GM18858 (cell line): ENCODE data around the gene EVC2.
"Not testable (repeated sequence)": the region's sequence is repeated elsewhere in the genome, so short reads cannot be mapped to it uniquely, and the experiment has no call there.

Experiments used
- ATAC-seq: cut with Tn5 transposase; IDR thresholded peaks from one replicate; pipeline ENCODE4 v1.9.1; 2021; ENCODE audit not compliant: unreplicated experiment

EVC2 gene

DNA sequence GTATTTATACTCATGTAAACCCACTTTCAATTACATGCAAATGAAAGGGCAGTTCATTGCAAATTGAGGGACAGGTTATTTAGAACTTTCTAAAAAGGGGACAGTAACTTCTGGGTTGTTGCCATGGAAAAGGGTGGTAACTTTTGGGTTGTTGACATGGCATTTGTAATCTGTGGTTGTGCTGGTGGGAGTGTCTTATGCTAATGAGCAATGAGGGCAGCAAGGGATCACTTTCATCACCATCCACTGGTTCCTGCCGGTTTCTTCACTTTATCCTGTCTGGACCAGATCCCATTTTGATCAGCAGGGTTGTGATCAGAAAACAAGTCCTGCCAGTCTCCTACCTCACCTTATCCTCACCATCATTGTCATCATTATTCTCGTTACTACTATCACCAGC lies 34.6 kb upstream of the EVC2 start:
- ATAC-seq, result no peak

DNA sequence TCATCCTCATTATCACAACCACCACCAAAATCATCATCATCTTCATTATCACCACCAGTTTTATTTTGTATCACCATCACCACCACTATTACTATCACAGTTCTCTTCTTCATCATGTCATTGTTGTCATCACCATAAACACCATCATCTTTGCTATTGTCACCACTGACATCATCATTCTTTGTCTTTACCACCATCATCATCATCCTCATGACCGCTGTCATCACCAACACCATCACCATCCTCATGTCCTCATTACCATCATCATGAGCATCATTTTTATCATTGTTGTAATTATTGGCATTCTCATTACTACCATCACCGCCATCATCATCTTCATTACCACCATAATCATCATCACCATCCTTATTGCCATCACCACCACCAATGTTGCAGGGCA lies 34.0 kb upstream of the EVC2 start:
- no peak for ATAC-seq

DNA sequence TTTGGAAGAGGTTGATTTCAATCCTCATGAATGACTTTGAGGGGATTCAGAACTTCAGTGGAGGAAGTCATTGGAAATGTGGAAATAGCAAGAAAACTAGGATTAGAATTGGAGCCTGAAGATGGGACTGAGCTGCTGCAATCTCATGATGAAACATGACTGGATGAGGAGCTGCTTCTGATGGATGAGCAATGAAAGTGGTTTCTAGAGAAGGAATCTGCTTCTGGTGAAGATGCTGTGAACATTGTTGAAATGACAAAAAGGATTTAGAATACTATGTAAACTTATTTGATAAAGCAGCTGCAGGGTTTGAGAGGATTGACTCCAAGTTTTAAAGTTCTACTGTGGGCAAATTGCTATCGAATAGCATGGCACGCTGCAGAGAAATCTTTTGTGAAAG lies 29.7 kb upstream of the EVC2 start:
- ATAC-seq, result no peak

DNA sequence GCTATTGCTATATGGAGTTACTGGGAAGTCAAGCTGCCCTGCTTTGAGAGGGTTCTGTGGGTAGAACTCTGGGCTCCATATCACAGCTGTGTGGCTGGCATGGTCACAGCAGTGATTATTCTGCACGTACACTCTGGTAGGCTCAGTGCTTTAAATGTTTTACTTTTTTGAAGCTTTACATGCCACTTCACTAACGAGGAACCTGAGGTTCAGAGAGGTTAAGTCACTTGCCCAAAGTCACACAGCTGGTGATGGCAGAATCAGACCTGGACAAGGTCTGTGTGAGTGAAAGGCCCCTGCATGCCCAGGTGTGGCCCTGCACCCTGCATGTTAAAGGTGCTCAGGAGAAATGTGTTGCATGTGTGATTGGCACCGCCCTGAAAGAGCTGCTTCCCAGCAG lies 27.1 kb upstream of the EVC2 start:
- no peak for ATAC-seq

DNA sequence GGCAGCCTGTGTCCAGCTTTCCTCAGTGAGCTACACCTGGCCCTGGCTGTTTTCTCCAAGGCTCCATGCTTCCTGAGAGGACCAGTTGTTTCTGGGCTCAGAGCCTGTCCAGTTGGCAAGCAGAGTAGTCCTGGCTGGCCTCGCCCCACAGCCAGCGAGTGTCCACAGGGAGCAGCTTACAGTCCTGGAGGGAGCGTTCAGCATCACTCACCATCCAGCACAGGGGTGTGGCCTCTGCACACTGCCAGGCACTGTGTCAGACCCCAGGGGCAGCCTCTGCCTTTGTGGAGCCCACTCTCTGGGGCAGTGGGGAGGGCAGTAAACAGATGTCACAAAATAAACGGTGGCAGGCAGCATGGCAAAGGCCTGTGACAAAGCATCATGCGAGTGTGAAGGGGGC lies 26.5 kb upstream of the EVC2 start:
- ATAC-seq, result no peak

DNA sequence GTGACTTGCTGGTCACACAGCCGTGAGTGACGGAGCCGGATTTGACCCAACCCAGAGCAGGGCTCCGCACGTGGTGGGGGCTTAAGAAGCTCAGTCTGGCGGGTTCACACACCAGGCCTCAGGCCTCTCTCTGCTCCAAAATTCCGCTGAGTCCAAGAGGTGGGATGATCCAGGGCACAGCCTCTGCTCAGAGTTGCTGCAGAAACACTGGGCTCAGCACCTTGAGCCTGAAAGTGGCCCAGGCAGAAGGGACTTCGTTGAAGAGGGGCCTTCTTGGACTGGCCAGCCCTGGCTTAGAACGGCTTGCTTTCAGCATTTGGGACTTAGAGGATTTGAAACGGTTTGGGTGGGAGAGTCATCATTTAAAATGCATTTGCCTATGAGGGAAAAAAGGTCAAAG lies 23.8 kb upstream of the EVC2 start:
- ATAC-seq, result no peak

DNA sequence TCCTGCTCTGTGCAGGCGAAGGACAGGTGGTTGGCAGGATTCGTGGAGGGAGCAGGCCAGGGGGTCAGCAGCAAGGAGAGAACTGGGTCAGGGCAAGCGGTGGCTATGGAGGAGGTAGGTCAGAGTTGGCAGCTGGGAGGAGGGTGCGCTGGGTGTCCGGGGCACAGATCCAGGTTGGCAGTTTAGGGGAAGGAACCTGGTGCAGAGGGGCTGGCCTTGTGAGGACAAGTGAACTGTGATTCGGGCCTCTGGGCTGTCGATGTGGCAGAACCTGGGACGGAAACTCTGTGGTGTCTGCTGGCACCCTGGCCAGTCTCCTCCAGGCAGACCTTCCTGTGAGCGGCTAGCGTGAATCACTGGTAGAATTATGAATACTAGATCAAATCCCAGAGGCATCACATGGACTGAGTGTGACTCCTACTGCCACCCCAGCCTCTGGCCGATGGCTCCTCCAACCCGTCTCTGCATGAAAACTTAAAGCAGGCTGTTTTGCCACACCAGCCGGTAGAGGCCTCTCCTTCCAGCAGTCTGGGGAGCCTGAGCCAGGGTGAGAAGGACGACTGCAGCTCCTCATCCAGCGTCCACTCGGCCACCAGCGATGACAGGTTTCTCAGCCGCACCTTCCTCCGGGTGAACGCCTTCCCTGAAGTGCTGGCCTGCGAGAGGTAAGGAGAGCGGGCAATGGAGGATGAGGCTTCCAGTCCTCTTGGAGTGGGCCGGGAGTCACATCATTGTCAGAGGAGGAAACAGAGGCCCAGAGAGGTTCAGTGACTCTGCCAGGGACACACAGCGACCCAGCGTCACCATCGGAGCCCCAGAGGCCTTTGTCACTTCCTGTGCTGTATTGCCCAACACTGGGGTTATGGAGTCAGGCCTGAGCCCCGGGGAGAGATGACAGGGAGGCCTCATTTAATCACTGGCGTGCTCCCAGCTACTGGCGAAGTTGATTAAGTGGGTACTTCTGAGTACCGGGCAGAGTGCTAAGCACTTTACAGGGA lies 22.9 kb upstream of the EVC2 start:
- ATAC-seq, result no peak

DNA sequence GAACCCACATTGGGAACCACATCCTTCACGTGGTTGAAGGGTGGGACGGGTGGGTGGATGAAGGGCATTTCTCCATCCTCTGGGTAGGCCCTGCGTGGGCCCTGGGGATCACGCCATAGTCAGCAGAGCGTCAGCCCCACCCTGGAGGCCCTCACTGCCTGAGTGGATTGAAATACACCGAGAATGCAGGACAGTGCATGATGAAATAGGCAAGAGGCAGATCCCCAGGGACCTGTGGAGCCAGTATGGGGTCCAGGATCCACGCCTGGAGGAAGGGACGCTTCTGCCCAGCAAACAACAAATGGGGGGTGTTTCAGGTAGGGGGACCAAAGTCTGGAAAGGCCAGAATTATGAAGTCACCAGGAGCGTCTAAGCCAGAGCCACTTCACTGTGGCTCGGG lies 22.1 kb upstream of the EVC2 start:
- ATAC-seq, result no peak

DNA sequence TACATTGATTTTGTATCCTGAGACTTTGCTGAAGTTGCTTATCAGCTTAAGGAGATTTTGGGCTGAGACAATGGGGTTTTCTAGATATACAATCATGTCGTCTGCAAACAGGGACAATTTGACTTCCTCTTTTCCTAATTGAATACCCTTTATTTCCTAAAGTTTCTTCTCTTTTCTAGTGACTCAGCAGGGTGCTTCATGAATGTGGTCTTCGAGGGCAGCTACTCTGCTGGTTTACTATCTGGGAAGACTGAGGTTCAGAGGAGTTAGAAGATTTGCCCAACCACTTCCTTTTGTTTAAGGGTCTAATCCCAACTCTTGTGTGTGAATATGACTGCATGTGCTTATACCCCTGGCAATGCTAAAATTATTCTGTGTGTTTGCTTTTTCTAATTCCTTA lies 20.1 kb upstream of the EVC2 start:
- not testable (repeated sequence) for ATAC-seq

DNA sequence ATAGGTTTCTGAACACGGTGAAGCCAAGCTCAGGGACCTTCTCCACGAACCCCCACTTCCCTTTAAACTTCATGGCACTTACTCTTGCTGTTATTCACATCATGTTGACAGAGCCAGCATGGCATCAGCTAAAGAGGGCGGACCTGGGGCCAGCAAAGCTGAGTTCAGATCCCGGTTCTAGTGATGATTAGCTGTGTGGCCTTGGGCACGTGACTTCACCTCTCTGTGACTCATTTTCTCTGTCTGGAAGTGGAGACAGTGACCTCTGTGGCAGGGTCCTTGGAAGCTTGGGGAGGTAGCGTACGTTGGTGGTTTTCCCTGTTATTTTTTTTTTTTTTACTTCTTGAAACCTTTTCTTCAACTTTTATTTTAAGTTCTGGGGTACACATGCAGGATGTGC lies 16.0 kb upstream of the EVC2 start:
- no peak for ATAC-seq

DNA sequence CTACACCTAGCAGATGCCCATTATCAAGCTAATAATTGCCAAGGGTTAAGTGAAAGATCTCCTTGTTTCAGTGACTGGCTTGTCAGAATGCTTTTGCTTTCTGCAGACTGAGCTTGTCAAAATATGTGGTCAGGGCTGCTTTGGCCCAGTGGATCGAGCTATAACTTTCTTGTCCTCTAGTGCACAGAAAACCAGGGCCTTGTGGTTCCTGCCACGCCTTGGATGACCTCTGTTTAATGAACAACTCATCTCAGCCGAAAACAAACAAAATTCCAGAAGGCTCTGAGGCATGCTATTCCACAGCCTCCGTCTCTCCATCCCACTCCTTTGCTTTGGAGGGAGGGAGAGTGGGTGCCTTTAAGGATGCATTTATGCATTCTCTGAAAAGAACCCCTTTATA lies 14.0 kb upstream of the EVC2 start:
- no peak for ATAC-seq

DNA sequence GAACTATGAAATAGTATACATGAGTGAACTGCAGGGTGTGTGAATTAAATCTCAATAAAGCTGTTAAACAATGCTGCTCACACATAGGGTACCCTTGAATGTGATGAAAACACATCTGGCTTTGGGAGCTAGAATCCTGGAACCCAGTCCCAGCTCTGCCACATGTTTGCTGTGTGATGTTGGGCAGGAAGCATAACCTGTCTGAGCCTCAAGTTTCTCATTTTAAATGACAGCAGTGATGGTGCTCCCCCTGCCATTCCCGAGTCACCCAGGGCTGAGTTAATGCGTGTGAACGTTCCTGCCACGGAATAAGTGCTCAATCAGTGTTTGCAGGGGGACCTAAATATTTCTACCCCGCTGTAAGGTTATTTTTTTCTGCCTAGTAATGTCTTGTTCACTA lies 13.6 kb upstream of the EVC2 start:
- no peak for ATAC-seq

DNA sequence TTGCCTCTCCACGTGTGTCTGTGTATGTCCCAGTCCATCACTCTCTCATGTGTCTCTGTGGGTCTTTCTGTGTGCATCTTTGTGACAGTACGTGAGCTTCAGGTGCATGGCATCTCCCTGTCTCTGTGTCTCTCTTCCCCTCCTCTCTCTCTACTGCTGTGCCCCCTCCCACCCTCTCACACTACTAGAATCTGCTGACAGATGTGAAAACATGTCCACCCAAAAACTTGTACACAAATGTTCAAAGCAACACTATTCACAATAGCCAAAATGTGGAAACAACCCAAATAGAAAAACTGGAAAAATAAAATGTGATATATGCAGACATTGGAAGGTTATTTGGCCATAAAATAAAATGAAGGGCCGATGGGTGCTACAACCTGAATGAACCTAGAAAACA lies 12.6 kb upstream of the EVC2 start:
- ATAC-seq, result no peak

DNA sequence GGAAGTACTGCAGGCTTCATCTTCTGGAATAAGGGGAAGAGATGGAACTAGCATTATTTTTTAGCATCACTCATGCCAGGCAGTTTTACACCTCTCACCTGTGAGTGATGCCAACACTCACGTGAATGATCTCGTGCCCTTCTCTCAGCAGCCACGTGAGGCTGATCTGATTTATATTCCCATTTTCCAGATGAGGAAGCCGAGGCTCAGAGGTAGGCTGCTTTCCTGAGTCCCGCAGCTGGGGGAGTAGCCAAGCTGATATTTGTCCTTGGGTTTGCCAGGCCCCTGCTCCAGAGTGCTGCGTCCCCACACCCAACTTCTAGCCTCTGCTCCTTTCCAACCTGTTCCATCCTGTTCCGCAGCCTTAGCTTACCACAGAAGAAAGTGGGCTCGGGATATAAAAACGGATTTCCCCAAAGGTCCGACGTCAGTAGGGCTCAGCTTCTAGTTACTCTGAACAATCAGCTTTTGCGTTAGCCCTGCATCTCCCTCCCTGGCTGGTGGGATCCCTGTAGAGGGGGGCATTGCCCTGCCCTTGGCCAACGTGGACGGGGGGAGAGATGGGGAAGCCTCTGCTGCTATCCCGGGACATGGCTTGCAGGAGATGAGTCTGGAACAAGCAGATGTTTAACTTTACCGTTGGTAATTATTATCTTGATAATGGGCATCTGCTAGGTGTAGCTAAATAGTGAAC lies 11.9 kb upstream of the EVC2 start:
- ATAC-seq, result no peak

DNA sequence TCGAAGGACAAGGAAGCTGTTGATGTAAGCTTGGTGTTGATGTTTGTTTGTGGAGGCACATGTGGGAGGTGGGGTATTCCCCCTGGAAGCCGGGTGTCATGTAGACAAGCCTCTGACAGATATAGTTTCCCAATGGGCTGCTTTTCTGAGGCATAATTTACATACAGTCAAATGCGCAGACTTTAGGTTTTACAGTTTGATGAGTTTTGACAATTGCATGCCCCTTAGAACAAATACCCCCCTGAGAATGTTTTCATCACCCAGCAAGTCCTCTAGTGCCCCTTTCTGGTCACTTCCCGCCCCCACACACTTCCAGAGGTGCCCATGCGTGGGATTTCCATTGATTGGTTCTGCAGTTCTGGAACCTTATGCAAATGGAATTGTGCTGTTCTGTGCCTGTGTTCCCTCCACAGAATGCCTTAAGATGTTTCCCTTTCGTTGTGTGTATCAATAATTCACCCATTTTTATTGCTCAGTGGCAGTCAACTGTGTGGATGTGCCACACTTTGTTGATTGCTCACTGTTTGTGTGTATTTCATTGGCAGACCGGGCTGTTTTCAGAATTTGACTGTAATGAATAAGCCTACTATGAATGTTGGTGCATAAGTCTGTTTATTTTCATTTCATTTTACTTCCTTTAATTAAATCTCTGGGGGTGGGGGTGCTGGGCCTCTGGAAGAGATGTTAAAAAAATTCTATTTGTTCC lies 11.1 kb upstream of the EVC2 start:
- no peak for ATAC-seq

DNA sequence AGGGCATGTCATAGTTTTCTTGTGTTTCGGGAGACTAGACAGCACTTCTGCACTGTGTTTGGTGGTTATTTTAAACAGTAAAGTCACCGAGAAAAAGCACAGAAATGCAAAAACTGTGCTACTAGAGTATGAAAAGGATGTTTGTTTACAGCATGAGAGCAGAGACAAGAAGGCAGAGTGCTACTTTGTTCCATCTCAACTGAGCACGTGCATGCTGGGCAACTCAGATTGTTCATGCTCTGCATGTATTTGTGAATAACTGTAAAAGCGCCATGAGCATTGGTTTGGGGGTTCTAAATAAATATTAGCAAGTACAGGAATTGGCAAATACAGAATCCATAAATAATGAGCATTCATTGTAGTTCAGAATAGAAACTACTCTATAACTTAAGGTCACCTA lies 10.1 kb upstream of the EVC2 start:
- ATAC-seq, result no peak

DNA sequence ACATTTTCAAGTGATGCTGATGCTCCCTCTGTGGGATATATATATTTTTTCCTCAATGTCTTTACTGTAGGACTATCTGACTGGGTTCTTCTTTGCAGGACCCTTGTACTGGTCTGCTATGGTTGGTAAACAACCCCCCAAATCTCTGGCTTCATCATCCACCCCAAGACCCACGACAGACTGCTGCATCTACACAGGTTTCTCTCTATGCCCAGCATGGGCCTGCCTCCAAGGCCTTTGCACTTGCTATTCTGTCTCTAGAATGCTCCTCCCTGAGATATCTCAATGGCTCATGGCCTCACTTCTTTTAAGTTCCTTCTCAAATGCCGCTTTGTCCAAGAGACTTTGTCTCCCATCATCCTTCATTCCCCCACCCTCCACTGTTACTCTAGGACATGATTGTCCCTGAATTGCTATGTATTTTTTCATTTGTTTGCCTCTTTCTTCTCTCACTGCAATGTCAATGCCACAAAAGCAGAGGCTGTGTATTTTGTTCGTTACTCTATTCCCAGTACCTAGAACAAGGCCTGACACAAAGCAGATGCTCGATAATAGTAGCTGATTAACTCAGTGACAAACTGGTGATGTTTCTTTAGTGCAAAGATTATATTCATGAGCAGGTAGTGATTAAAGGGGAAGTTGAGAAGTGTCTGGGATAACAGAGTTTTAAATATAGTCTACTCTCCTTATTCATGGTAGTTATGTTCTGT lies 9.2 kb upstream of the EVC2 start:
- ATAC-seq, result no peak

DNA sequence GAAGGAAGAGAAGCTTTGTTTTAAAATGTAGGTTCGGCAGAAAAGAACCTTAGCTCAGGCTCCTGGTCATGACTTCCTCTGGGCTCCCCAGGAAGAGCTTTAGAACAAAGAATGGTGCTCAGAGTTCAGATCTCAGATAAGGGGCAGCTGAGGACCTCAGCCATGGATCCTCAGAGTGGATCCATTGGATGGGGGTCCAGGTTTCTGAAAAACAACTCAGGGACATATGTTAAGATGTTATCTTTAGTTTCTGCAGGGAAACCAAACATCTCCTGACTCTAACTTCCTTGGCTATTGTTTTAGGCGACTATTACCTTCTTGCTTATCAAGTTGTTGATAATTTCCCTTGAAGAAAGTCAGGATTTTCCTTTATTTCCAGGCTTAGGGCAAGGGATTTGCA lies 8.0 kb upstream of the EVC2 start:
- ATAC-seq, result no peak

DNA sequence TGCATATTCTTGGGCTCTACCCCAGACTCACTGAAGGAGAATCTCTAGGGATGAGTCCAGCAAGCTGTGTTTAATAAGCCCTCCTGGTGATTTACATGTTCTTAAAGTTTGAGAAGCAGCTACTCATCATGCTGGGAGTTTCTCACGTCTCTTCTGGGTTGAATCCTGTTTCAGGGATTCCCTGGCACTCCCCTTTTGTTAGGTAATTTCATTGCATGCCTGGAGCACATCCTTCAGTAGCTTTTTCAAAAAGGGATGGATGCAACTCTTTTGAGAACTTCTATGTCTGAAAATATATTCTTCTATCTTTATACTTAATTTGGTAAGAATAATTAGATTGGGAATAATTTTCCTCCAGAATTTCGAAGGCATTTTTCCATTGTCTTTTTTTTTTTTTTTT lies 7.0 kb upstream of the EVC2 start:
- no peak for ATAC-seq

DNA sequence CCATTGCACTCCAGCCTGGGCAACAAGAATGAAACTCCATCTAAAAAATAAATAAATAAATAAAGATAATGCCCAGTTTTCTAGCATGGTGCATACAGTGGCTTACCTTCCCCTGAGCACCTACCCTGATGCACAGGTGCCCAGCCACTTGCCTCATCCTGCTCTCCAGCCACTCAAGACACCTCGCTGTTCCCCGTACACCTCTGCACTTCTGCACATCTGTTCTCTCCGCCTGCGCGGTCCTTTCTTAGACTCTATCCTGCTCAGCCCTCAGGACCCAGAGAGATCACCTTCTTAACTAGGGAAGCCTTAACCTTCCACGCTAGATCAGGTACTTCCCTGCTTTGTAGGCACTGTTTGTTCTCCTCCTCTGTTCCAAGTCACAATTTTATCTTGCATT lies 5.5 kb upstream of the EVC2 start:
- ATAC-seq, result no peak

DNA sequence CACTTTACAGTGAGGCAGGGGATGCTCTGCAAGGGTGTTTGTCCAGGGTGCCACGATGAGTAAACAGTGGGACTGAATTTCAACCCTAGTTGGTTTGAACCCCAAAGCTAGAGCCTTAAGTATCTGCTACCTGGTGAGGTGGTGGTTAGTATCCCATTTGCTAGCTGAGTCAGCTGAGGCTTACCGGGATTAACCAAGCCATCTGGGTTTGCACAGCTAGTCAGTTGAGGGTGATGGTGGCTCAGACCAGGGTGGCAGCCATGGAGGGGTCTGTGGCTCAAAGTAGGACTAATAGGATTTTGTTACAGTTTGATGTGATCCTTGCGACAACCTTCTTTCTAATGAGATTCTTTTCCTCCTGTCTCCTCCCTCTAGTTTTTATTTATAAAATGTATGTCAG lies 4.6 kb upstream of the EVC2 start:
- ATAC-seq, result no peak
